Osteoblast (primary cell): Measurements from ENCODE around the gene ABI3BP. TPM values are rescaled to one million over a fixed set of nuclear protein-coding genes. Genes with fewer than 3 reads are reported as not detected.

Experiments used
- DNase-seq: peaks from one replicate; pipeline ENCODE4 v3.0.0; 2011; ENCODE audit warnings: low spot score, mixed read lengths; ENCODE audit not compliant: insufficient read length; ENCODE audit errors: missing footprints
- H2AFZ ChIP-seq: 2 replicates; pipeline ENCODE4 v1.6.0; 2011; ENCODE audit warnings: mild to moderate bottlenecking, low read length
- H3K27ac ChIP-seq: 2 replicates; pipeline ENCODE4 v1.5.1; 2011; ENCODE audit warnings: mild to moderate bottlenecking, low read depth, low read length, moderate library complexity
- H3K27me3 ChIP-seq: 2 replicates; pipeline ENCODE4 v1.6.0; 2012; ENCODE audit warnings: mild to moderate bottlenecking, control low read depth, inconsistent platforms, low read length, moderate library complexity; ENCODE audit not compliant: insufficient read depth
- H3K36me3 ChIP-seq: 2 replicates; pipeline ENCODE4 v1.5.1; 2011; ENCODE audit warnings: mild to moderate bottlenecking, low read length, control low read depth, moderate library complexity; ENCODE audit not compliant: insufficient read depth
- H3K4me1 ChIP-seq: 2 replicates; pipeline ENCODE4 v1.5.1; 2011; ENCODE audit warnings: mild to moderate bottlenecking, low read length, control low read depth, moderate library complexity; ENCODE audit not compliant: insufficient read depth
- H3K4me2 ChIP-seq: 2 replicates; pipeline ENCODE4 v1.6.0; 2011; ENCODE audit warnings: mild to moderate bottlenecking, low read length; ENCODE audit not compliant: insufficient read depth
- H3K4me3 ChIP-seq: fragments of 200-600 bp; sonication (generic); 3 replicates; pipeline ENCODE4 v1.5.1; 2012; ENCODE audit warnings: mild to moderate bottlenecking, low read length, inconsistent platforms; ENCODE audit not compliant: insufficient read depth
- H3K79me2 ChIP-seq: 2 replicates; pipeline ENCODE4 v1.6.0; 2012; ENCODE audit warnings: mild to moderate bottlenecking, low read length, control low read depth, inconsistent platforms; ENCODE audit not compliant: insufficient read depth
- H3K9me3 ChIP-seq: 2 replicates; pipeline ENCODE4 v1.5.1; 2011; ENCODE audit warnings: low read depth, low read length, control low read depth
- H4K20me1 ChIP-seq: 2 replicates; pipeline ENCODE4 v1.6.0; 2012; ENCODE audit warnings: mild to moderate bottlenecking, low read length, control low read depth; ENCODE audit not compliant: insufficient read depth
- total RNA-seq: library from RNA; depleted of rRNA; stranded (reverse); fragments of >200 nt; gene quantifications from 2 replicates; pipeline ENCODE4 v1.2.3, GENCODE V29; 2012
- TF ChIP-seq, protein P1 (sequence below): IDR thresholded peaks from 2 replicates; pipeline ENCODE4 v1.5.1; 2011; ENCODE audit warnings: mild to moderate bottlenecking, low read depth, low read length, moderate library complexity; ENCODE audit errors: extremely low read depth

Gene ABI3BP
- total RNA-seq, 1 donor: 130 TPM

DNA sequence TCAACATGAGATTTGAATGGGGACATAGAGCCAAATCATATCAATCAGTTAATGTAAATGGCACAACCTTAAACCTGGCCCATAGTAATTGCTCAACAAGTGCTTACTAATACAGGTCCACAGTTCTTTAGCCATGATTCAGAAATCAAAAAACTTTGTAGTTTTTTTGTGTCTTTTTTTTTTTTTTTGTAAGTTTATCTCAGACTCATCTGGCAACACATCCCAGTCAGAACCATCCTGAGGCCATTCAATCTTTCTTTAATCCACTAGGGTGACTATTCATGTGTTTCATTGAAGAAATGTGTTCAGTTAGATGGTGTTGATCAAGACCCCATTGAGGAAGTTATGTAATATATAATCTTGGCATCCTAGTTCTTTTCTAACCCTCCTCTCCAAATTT lies 65.4 kb downstream of the ABI3BP start:
- H3K9me3 ChIP-seq: no peaks in the 10 kb centered on the region
- no peak for DNase-seq

DNA sequence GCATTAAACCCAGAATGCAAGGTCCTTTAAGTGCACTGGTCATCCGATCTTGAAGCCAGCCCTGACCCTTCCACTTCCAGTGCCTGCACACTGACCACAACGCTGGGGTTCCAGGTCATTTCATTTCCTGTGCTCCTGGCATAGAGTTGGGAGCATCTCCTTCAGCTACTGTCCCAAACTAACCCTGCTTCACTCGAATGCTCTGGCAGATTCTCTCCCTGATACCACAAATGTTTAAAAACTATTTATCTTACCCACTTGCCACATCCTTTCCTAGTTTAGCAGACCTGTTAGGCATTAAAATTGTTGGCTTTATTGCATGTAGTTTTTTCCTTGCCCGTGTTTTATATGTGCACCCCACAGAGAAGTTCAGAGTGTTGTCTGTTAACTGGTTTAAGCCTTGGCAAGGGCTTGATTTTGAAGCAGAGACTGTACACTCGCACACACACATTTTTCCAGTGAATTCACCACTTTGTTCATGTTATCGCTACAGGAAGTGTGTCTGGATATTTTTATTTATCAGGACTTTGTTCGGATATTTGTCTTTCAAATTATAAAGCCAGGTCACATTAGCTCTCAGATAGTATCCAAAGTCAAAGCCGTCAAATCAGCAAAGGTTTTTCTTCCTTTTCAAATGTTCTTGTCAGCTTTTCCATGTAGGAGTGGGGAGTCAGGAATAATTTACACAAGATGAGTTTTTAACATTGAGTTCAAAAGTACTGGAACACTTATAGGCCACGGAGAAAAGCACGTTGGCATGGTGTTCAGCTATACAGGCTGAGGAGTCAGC lies 77.3 kb downstream of the ABI3BP start:
- H3K27me3 ChIP-seq: no peaks in the 10 kb centered on the region
- H3K4me1 ChIP-seq: peaks cover 31% of the 10 kb centered on the region
- peak overlapping the region; percentile 8 for H3K4me2 ChIP-seq
- DNase-seq: no peak
- no peak overlapping the region for H3K4me3 ChIP-seq
- peak overlapping the region; percentile 43 for H3K27ac ChIP-seq
- H3K9me3 ChIP-seq: no peaks in the 10 kb centered on the region
- TF ChIP-seq, protein P1, sequence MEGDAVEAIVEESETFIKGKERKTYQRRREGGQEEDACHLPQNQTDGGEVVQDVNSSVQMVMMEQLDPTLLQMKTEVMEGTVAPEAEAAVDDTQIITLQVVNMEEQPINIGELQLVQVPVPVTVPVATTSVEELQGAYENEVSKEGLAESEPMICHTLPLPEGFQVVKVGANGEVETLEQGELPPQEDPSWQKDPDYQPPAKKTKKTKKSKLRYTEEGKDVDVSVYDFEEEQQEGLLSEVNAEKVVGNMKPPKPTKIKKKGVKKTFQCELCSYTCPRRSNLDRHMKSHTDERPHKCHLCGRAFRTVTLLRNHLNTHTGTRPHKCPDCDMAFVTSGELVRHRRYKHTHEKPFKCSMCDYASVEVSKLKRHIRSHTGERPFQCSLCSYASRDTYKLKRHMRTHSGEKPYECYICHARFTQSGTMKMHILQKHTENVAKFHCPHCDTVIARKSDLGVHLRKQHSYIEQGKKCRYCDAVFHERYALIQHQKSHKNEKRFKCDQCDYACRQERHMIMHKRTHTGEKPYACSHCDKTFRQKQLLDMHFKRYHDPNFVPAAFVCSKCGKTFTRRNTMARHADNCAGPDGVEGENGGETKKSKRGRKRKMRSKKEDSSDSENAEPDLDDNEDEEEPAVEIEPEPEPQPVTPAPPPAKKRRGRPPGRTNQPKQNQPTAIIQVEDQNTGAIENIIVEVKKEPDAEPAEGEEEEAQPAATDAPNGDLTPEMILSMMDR: no peak
- peaks cover 5% of the 10 kb centered on the region for H3K79me2 ChIP-seq
- peaks cover 3% of the 10 kb centered on the region for H3K36me3 ChIP-seq
- H2AFZ ChIP-seq: peak overlapping the region; percentile 52
- H4K20me1 ChIP-seq: no peaks in the 10 kb centered on the region

More for the DNA sequence above, 65.4 kb downstream of the ABI3BP start:
- no peak overlapping the region for H3K4me2 ChIP-seq
- TF ChIP-seq, protein P1: no peak
- peaks cover 27% of the 10 kb centered on the region for H3K4me1 ChIP-seq
- H3K36me3 ChIP-seq: peaks cover 7% of the 10 kb centered on the region
- peak overlapping the region; percentile 92 for H3K27ac ChIP-seq
- H4K20me1 ChIP-seq: no peaks in the 10 kb centered on the region
- no peaks in the 10 kb centered on the region for H3K27me3 ChIP-seq
- no peak overlapping the region for H3K4me3 ChIP-seq
- no peak overlapping the region for H2AFZ ChIP-seq
- H3K79me2 ChIP-seq: peaks cover 60% of the 10 kb centered on the region

DNA sequence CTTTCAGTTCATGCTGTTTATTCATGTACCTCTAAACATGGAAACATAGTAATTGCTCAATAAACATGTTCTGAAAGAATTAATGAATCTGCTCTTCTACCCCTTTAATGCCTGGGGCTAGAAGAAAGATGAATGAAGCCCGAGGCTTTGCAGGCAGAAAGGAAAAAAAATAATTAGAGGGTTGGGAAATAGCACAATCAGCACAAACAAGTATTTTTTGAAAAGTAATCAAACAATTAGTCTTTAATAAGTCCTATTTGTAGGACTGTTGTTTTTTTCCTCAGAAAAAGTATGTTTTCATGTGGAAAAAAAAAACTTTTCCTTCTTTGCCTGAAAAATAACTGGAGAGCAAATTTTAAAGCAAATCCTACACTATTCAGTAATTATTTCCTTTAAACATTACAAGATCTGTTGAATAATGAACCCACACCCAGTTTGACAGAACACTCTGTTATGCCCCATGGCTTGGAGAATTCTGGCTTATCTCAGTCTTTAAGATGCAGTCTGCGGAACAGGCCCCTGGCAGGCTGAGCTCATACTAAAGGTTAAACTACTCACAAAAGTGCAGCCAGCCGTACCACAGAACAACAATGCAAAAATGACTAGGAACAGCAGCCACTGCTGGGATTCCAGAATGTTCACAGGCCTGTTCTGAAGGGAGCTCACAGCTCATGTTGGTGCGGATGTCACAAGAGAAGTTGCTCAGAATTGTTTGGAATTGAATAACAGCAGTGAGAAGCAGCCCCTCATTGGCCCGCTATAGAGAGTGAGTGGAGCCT lies 79.2 kb downstream of the ABI3BP start:
- TF ChIP-seq, protein P1: no peak
- peak overlapping the region; percentile 66 for H3K27ac ChIP-seq
- peak; percentile 53 for DNase-seq
- no peaks in the 10 kb centered on the region for H3K27me3 ChIP-seq
- H3K4me3 ChIP-seq: no peak overlapping the region
- no peaks in the 10 kb centered on the region for H3K9me3 ChIP-seq
- H3K36me3 ChIP-seq: peaks cover 3% of the 10 kb centered on the region
- H4K20me1 ChIP-seq: no peaks in the 10 kb centered on the region
- peaks cover 4% of the 10 kb centered on the region for H3K79me2 ChIP-seq
- peaks cover 31% of the 10 kb centered on the region for H3K4me1 ChIP-seq
- peak overlapping the region; percentile 56 for H2AFZ ChIP-seq
- H3K4me2 ChIP-seq: no peak overlapping the region
